Osteoblast (primary cell): ENCODE data around the gene HOPX. TPM values are rescaled to one million over a fixed set of nuclear protein-coding genes. Genes with fewer than 3 reads are reported as not detected.

ENCODE experiments used
- DNase-seq: peaks from one replicate; pipeline ENCODE4 v3.0.0; 2011; ENCODE audit warnings: low spot score, mixed read lengths; ENCODE audit not compliant: insufficient read length; ENCODE audit errors: missing footprints
- H2AFZ ChIP-seq: 2 replicates; pipeline ENCODE4 v1.6.0; 2011; ENCODE audit warnings: mild to moderate bottlenecking, low read length
- H3K27ac ChIP-seq: 2 replicates; pipeline ENCODE4 v1.5.1; 2011; ENCODE audit warnings: mild to moderate bottlenecking, low read depth, low read length, moderate library complexity
- H3K27me3 ChIP-seq: 2 replicates; pipeline ENCODE4 v1.6.0; 2012; ENCODE audit warnings: mild to moderate bottlenecking, control low read depth, inconsistent platforms, low read length, moderate library complexity; ENCODE audit not compliant: insufficient read depth
- H3K36me3 ChIP-seq: 2 replicates; pipeline ENCODE4 v1.5.1; 2011; ENCODE audit warnings: mild to moderate bottlenecking, low read length, control low read depth, moderate library complexity; ENCODE audit not compliant: insufficient read depth
- H3K4me1 ChIP-seq: 2 replicates; pipeline ENCODE4 v1.5.1; 2011; ENCODE audit warnings: mild to moderate bottlenecking, low read length, control low read depth, moderate library complexity; ENCODE audit not compliant: insufficient read depth
- H3K4me2 ChIP-seq: 2 replicates; pipeline ENCODE4 v1.6.0; 2011; ENCODE audit warnings: mild to moderate bottlenecking, low read length; ENCODE audit not compliant: insufficient read depth
- H3K4me3 ChIP-seq: fragments of 200-600 bp; sonication (generic); 3 replicates; pipeline ENCODE4 v1.5.1; 2012; ENCODE audit warnings: mild to moderate bottlenecking, low read length, inconsistent platforms; ENCODE audit not compliant: insufficient read depth
- H3K79me2 ChIP-seq: 2 replicates; pipeline ENCODE4 v1.6.0; 2012; ENCODE audit warnings: mild to moderate bottlenecking, low read length, control low read depth, inconsistent platforms; ENCODE audit not compliant: insufficient read depth
- H3K9me3 ChIP-seq: 2 replicates; pipeline ENCODE4 v1.5.1; 2011; ENCODE audit warnings: low read depth, low read length, control low read depth
- H4K20me1 ChIP-seq: 2 replicates; pipeline ENCODE4 v1.6.0; 2012; ENCODE audit warnings: mild to moderate bottlenecking, low read length, control low read depth; ENCODE audit not compliant: insufficient read depth
- CTCF ChIP-seq: IDR thresholded peaks from 2 replicates; pipeline ENCODE4 v1.5.1; 2011; ENCODE audit warnings: mild to moderate bottlenecking, low read depth, low read length, moderate library complexity; ENCODE audit errors: extremely low read depth
- total RNA-seq: library from RNA; depleted of rRNA; stranded (reverse); fragments of >200 nt; gene quantifications from 2 replicates; pipeline ENCODE4 v1.2.3, GENCODE V29; 2012

The HOPX gene
- total RNA-seq, 1 donor: 0.36 TPM

- Histone ChIP-seq H4K20me1 (no peaks in the 10 kb centered on the region), H3K4me1 (no peaks in the 10 kb centered on the region), H3K27ac (no peak overlapping the region), H2AFZ (no peak overlapping the region), H3K36me3 (no peaks in the 10 kb centered on the region), H3K27me3 (peaks cover 11% of the 10 kb centered on the region), H3K79me2 (no peaks in the 10 kb centered on the region), H3K9me3 (no peaks in the 10 kb centered on the region), H3K4me3 (no peak overlapping the region), H3K4me2 (no peak overlapping the region)
- no peak for DNase-seq
- no peak for TF ChIP-seq CTCF
Observed at GRCh38 chr4:56692576-56692975, 11.5 kb upstream of the HOPX start.

- no peak for DNase-seq
- no peak overlapping the region for H3K27ac ChIP-seq
- no peak overlapping the region for H3K4me3 ChIP-seq
- H2AFZ ChIP-seq: no peak overlapping the region
- no peaks in the 10 kb centered on the region for H3K36me3 ChIP-seq
- no peaks in the 10 kb centered on the region for H3K4me1 ChIP-seq
- peaks cover 11% of the 10 kb centered on the region for H3K27me3 ChIP-seq
- no peaks in the 10 kb centered on the region for H3K79me2 ChIP-seq
- no peak overlapping the region for H3K4me2 ChIP-seq
- no peaks in the 10 kb centered on the region for H3K9me3 ChIP-seq
- no peaks in the 10 kb centered on the region for H4K20me1 ChIP-seq
- no peak for TF ChIP-seq CTCF
Observed at GRCh38 chr4:56691425-56691824, 10.3 kb upstream of the HOPX start.

- Histone ChIP-seq H3K4me1 (no peaks in the 10 kb centered on the region), H3K27ac (no peak overlapping the region), H3K27me3 (peaks cover 11% of the 10 kb centered on the region), H4K20me1 (no peaks in the 10 kb centered on the region), H3K4me2 (no peak overlapping the region), H3K4me3 (no peak overlapping the region), H2AFZ (no peak overlapping the region), H3K79me2 (no peaks in the 10 kb centered on the region), H3K36me3 (no peaks in the 10 kb centered on the region), H3K9me3 (no peaks in the 10 kb centered on the region)
- no peak for DNase-seq
- peak; percentile 22 for TF ChIP-seq CTCF
Observed at GRCh38 chr4:56690393-56690792, 9.3 kb upstream of the HOPX start.

- peaks cover 13% of the 10 kb centered on the region for H3K27me3 ChIP-seq
- no peaks in the 10 kb centered on the region for H3K9me3 ChIP-seq
- H4K20me1 ChIP-seq: no peaks in the 10 kb centered on the region
- no peak for DNase-seq
- no peak for TF ChIP-seq CTCF
- peaks cover 2% of the 10 kb centered on the region for H3K4me1 ChIP-seq
- no peaks in the 10 kb centered on the region for H3K79me2 ChIP-seq
- H3K36me3 ChIP-seq: no peaks in the 10 kb centered on the region
- no peak overlapping the region for H3K4me3 ChIP-seq
- H3K27ac ChIP-seq: no peak overlapping the region
- H3K4me2 ChIP-seq: no peak overlapping the region
- H2AFZ ChIP-seq: no peak overlapping the region
Observed at GRCh38 chr4:56689201-56689969, 8.3 kb upstream of the HOPX start.
